ENCODE data around the gene TATDN3.

DNA sequence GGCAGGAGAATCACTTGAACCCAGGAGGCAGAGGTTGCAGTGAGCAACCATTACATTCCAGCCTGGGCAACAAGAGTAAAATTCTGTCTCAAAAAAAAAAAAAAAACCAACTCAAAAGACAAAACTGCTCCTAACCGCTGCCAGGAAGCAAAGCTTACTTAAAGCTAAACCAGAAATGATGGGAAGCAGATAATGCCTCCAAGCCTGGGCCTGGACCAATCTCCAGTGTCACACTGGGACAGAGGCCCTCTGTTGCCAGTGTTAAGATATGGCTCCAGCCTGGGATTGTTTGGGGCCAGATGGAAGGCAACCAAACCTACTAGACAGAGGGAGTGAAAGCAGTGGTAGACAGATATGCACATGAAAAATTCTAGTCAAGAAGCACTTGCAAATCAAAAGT lies 37.0 kb upstream of the TATDN3 start:
- TF ChIP-seq CTCF (IDR thresholded peaks at IDR 0.05; ENCODE audit: borderline replicate concordance, extremely low read depth, low read length, poor library complexity, severe bottlenecking) (no peak), EZH2 (IDR thresholded peaks at IDR 0.05; ENCODE audit: borderline replicate concordance, low read depth, low read length, severe bottlenecking) (no peak)

Measured in DND-41 (cell line).